Measurements from ENCODE around the gene ERGIC1. TPM values are rescaled to one million over a fixed set of nuclear protein-coding genes. Genes with fewer than 3 reads are reported as not detected.
A peak's percentile ranks its signal among the peaks of the same experiment; 100 is the strongest.

ERGIC1 gene
- total RNA-seq, 1 donor: 109 TPM

GRCh38 chr5:172898843-172899369 lies 64.9 kb downstream of the ERGIC1 start:
- Histone ChIP-seq H3K4me2 (ENCODE audit: insufficient read depth, low read length) (no peak overlapping the region), H3K4me1 (ENCODE audit: insufficient read depth, low read length) (peaks cover 63% of the 10 kb centered on the region), H3K4me3 (ENCODE audit: insufficient read depth, low read length) (no peak overlapping the region), H3K9me3 (ENCODE audit: low read depth, low read length) (no peaks in the 10 kb centered on the region), H4K20me1 (ENCODE audit: insufficient read depth, low read length) (no peaks in the 10 kb centered on the region), H3K27me3 (ENCODE audit: insufficient read depth, low read length) (no peaks in the 10 kb centered on the region), H3K36me3 (ENCODE audit: insufficient read depth, low read length) (peaks cover 20% of the 10 kb centered on the region), H2AFZ (ENCODE audit: low read length) (no peak overlapping the region), H3K79me2 (ENCODE audit: insufficient read depth, low read length) (peaks cover 16% of the 10 kb centered on the region), H3K27ac (ENCODE audit: low read depth, low read length) (peak overlapping the region; percentile 99)
- DNase-seq (ENCODE audit: insufficient read length, low spot score, missing footprints): no peak
- TF ChIP-seq CTCF (IDR thresholded peaks at IDR 0.05; ENCODE audit: extremely low read depth, low read depth, low read length): no peak

GRCh38 chr5:172899436-172899835 lies 65.4 kb downstream of the ERGIC1 start:
- Histone ChIP-seq H3K79me2 (ENCODE audit: insufficient read depth, low read length) (peaks cover 15% of the 10 kb centered on the region), H3K27me3 (ENCODE audit: insufficient read depth, low read length) (no peaks in the 10 kb centered on the region), H3K4me2 (ENCODE audit: insufficient read depth, low read length) (no peak overlapping the region), H3K9me3 (ENCODE audit: low read depth, low read length) (no peaks in the 10 kb centered on the region), H3K4me1 (ENCODE audit: insufficient read depth, low read length) (peaks cover 68% of the 10 kb centered on the region), H3K36me3 (ENCODE audit: insufficient read depth, low read length) (peaks cover 20% of the 10 kb centered on the region), H4K20me1 (ENCODE audit: insufficient read depth, low read length) (no peaks in the 10 kb centered on the region), H3K27ac (ENCODE audit: low read depth, low read length) (peak overlapping the region; percentile 99), H2AFZ (ENCODE audit: low read length) (no peak overlapping the region), H3K4me3 (ENCODE audit: insufficient read depth, low read length) (no peak overlapping the region)
- no peak for DNase-seq (ENCODE audit: insufficient read length, low spot score, missing footprints)
- no peak for TF ChIP-seq CTCF (IDR thresholded peaks at IDR 0.05; ENCODE audit: extremely low read depth, low read depth, low read length)

- H3K27me3 ChIP-seq (ENCODE audit: insufficient read depth, low read length): no peaks in the 10 kb centered on the region
- peaks cover 8% of the 10 kb centered on the region for H3K79me2 ChIP-seq (ENCODE audit: insufficient read depth, low read length)
- H3K36me3 ChIP-seq (ENCODE audit: insufficient read depth, low read length): peaks cover 22% of the 10 kb centered on the region
- H3K27ac ChIP-seq (ENCODE audit: low read depth, low read length): peak overlapping the region; percentile 99
- H2AFZ ChIP-seq (ENCODE audit: low read length): no peak overlapping the region
- H3K4me3 ChIP-seq (ENCODE audit: insufficient read depth, low read length): no peak overlapping the region
- no peaks in the 10 kb centered on the region for H3K9me3 ChIP-seq (ENCODE audit: low read depth, low read length)
- no peak overlapping the region for H3K4me2 ChIP-seq (ENCODE audit: insufficient read depth, low read length)
- peaks cover 86% of the 10 kb centered on the region for H3K4me1 ChIP-seq (ENCODE audit: insufficient read depth, low read length)
- TF ChIP-seq CTCF (IDR thresholded peaks at IDR 0.05; ENCODE audit: extremely low read depth, low read depth, low read length): no peak
- DNase-seq (ENCODE audit: insufficient read length, low spot score, missing footprints): no peak
- H4K20me1 ChIP-seq (ENCODE audit: insufficient read depth, low read length): no peaks in the 10 kb centered on the region
Measured at GRCh38 chr5:172901012-172901780, 67.1 kb downstream of the ERGIC1 start.

- no peak overlapping the region for H3K4me2 ChIP-seq (ENCODE audit: insufficient read depth, low read length)
- TF ChIP-seq CTCF (IDR thresholded peaks at IDR 0.05; ENCODE audit: extremely low read depth, low read depth, low read length): no peak
- no peaks in the 10 kb centered on the region for H4K20me1 ChIP-seq (ENCODE audit: insufficient read depth, low read length)
- H3K27ac ChIP-seq (ENCODE audit: low read depth, low read length): peak overlapping the region; percentile 99
- H3K36me3 ChIP-seq (ENCODE audit: insufficient read depth, low read length): peaks cover 22% of the 10 kb centered on the region
- no peak overlapping the region for H3K4me3 ChIP-seq (ENCODE audit: insufficient read depth, low read length)
- no peak for DNase-seq (ENCODE audit: insufficient read length, low spot score, missing footprints)
- no peaks in the 10 kb centered on the region for H3K9me3 ChIP-seq (ENCODE audit: low read depth, low read length)
- no peak overlapping the region for H2AFZ ChIP-seq (ENCODE audit: low read length)
- peaks cover 85% of the 10 kb centered on the region for H3K4me1 ChIP-seq (ENCODE audit: insufficient read depth, low read length)
- peaks cover 4% of the 10 kb centered on the region for H3K79me2 ChIP-seq (ENCODE audit: insufficient read depth, low read length)
- no peaks in the 10 kb centered on the region for H3K27me3 ChIP-seq (ENCODE audit: insufficient read depth, low read length)
Measured at GRCh38 chr5:172901788-172902496, 67.9 kb downstream of the ERGIC1 start.

Data from osteoblast (primary cell).